Dendritic cell treated with granulocyte-macrophage colony-stimulating factor and Interleukin-4, amounts not matched to agents 40 ng/mL and 50 ng/mL, for 4 days (primary cell): ENCODE measurements around the gene ANTKMT.

Experiments used
- H3K27ac Mint-ChIP-seq: one replicate; pipeline ENCODE4 v1.8.0; 2022; ENCODE audit warnings: mild to moderate bottlenecking, mixed read lengths
- H3K27me3 Mint-ChIP-seq: one replicate; pipeline ENCODE4 v1.8.0; 2022; ENCODE audit warnings: mild to moderate bottlenecking, mixed read lengths
- H3K36me3 Mint-ChIP-seq: one replicate; pipeline ENCODE4 v1.8.0; 2022; ENCODE audit warnings: low read depth, mixed read lengths
- H3K4me1 Mint-ChIP-seq: one replicate; pipeline ENCODE4 v1.8.0; 2022; ENCODE audit warnings: low read depth, mixed read lengths
- H3K4me3 Mint-ChIP-seq: one replicate; pipeline ENCODE4 v1.8.0; 2022; ENCODE audit warnings: mild to moderate bottlenecking, moderate library complexity, mixed read lengths
- H3K9me3 Mint-ChIP-seq: one replicate; pipeline ENCODE4 v1.8.0; 2022; ENCODE audit warnings: mixed read lengths
- intact Hi-C: fragments of 100-400 bp; cut with micrococcal nuclease; formaldehyde crosslinking; loops from one replicate; pipeline ENCODE4 v1.15.0; 2022

Gene ANTKMT

DNA sequence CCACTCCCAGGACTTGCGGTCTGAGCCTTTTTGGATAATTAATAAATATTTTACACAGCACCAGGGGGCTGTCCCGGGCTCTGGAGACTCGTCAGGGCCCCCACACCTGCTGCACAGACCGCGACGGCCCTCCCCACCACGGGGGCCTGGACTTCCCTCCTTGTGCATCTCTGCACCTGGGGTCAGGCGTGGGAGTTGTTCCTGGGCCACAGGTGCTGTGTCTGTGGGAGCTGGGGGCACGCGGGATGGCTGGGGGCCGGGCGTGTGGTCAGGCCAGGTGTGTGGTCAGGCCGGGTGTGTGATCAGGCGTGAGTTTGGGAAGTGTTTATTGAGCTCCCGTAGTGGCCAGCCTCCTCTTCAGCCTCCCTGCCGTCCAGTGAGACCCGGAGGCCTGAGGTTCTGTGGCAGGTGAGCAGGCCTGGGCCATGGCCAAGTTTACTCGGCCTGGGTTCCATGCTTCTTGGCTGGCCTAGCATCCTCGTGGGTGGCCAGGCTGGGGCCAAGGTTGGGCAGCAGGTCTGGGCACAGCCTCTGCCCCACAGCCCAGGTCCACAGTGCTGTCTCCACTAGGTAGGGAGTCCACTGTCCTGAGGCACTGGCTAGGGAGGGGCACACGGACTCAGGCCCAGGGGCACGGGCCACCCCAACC is 42.6 kb upstream of the ANTKMT start:
- Mint-ChIP-seq H3K36me3 (peaks cover 43% of the 10 kb centered on the region), H3K4me1 (peaks cover 51% of the 10 kb centered on the region), H3K27me3 (peaks cover 38% of the 10 kb centered on the region), H3K4me3 (no peak overlapping the region), H3K27ac (no peak overlapping the region), H3K9me3 (no peaks in the 10 kb centered on the region)
- intact Hi-C loops: no loop called here

DNA sequence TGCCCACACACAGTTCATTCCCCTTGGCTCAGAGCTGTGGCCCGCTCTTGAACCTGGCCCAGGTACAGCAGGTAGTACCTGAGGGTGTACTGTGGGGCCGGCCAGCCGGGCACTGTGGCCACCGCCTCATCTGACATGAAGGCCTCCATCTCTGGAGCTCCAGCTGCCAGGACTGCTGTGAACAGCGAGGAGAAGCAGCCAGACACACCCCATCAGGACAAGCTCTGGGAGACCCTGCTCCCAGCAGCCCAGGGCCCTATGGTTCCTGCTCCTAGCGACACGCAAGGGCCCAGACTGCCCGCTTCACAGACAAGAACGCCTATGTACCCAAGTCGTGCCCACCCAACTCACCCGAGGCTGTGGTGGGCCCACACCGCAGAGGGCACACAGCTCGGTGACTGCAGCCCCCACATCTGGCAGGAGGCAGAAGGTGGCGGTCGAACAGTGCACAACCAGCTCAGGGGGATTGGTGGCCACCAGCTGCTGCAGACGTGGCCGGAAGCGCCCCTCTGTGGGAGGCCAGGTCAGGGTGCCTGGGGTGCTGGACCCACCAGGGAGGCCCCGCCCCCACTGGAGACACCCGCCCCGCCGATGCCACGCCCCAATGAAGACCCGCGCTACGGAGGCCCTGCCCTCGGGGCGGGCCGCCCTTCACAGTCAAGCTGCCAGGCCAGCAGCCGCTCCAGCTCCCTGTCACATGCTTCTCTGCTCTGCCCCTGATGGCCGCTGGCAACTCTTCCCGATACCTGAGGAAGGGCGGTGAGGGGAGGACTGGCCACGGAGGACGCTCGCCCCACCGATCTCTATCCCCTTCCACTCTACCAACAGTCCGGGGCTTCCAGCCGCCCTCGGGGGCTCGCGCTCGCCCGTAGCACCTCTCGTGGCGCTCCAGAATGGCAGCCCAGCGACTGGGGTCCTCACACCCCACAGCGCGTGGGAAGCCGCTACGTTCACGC is 41.8 kb upstream of the ANTKMT start:
- Mint-ChIP-seq H3K4me1 (peaks cover 56% of the 10 kb centered on the region), H3K36me3 (peaks cover 43% of the 10 kb centered on the region), H3K9me3 (no peaks in the 10 kb centered on the region), H3K4me3 (peak overlapping the region; percentile 81), H3K27me3 (peaks cover 37% of the 10 kb centered on the region), H3K27ac (peak overlapping the region; percentile 88)
- intact Hi-C loops: no loop called here

DNA sequence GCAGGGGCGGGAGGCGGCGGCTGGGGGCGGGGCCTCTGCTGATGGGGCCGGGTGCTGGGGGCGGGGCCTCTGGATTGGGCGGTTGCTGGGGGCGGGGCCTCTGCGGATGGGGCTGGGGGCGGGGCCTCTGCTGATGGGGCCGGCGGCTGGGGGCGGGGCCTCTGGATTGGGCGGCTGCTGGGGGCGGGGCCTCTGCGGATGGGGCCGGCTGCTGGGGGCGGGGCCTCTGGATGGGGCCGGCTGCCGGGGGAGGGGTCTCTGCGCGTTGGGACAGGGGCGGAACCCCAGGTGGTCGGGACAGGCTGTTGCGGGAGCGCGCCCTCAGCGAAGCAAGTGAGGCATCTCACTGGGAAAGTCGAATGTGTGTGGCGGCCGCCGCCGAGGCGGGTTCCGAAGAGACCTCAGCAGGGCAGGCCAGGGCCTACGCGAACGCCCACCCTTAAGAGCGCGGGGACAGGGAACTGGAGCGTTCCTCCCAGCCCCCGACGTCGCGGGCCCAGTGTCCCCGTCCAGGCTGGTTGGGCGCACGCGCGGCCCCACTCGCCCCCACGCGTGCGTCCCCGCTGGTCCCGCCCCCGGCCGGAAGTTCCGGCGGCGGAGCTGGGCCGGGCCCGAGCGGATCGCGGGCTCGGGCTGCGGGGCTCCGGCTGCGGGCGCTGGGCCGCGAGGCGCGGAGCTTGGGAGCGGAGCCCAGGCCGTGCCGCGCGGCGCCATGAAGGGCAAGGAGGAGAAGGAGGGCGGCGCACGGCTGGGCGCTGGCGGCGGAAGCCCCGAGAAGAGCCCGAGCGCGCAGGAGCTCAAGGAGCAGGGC is 40.9 kb upstream of the ANTKMT start, which contains the start of gene STUB1:
Gene STUB1, plus strand, starts transcription at position 597 of the 811 bp plus-strand sequence. Its CDS starts 116 bp downstream, at position 713.
- H3K27ac Mint-ChIP-seq: peak within 1 kb of the TSS; percentile 88
- H3K9me3 Mint-ChIP-seq: no peaks in the 10 kb centered on the region
- intact Hi-C loops: no loop called here
- H3K4me3 Mint-ChIP-seq: peak within 1 kb of the TSS; percentile 84
- peaks cover 57% of the 10 kb centered on the region for H3K4me1 Mint-ChIP-seq
- peaks cover 43% of the 10 kb centered on the region for H3K36me3 Mint-ChIP-seq
- peaks cover 31% of the 10 kb centered on the region for H3K27me3 Mint-ChIP-seq

DNA sequence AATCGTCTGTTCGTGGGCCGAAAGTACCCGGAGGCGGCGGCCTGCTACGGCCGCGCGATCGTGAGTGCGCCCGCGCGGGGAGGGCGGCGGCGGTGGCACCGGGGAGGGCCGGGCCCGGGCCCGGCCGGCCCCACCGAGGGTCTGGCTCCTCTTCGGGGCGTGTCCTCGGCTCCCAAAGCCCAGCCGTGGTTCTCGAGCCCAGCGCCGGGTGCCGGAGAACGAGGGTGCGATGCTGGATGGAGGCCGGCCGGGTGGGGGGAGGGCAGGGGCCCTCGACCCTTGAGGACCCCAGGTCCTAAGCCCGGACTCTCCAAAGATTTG is 40.4 kb upstream of the ANTKMT start:
- Mint-ChIP-seq H3K4me1 (peaks cover 59% of the 10 kb centered on the region), H3K36me3 (peaks cover 48% of the 10 kb centered on the region), H3K27ac (peak overlapping the region; percentile 88), H3K4me3 (peak overlapping the region; percentile 84), H3K9me3 (no peaks in the 10 kb centered on the region), H3K27me3 (peaks cover 26% of the 10 kb centered on the region)
- intact Hi-C loops: no loop called here

DNA sequence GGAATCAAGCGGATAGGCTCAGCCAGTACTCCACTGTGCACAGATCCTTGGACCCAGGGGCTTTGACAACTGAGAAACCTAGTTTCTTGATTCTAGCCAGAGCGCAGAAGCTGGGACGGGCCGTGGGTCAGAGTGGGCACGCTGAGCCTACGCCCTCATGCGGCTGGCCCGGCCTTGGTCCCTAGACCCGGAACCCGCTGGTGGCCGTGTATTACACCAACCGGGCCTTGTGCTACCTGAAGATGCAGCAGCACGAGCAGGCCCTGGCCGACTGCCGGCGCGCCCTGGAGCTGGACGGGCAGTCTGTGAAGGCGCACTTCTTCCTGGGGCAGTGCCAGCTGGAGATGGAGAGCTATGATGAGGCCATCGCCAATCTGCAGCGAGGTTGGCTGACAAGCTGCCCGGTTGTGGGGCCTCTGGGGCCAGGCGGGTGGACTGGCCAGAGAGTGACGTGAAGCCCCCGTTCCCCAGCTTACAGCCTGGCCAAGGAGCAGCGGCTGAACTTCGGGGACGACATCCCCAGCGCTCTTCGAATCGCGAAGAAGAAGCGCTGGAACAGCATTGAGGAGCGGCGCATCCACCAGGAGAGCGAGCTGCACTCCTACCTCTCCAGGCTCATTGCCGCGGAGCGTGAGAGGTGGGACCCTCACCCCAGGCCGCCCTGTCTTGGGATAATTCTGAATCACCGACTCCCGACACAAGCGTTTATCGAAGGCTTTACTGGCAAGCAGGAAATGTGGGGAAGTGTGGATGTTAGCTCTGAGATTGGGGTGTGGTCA is 39.8 kb upstream of the ANTKMT start:
- peaks cover 21% of the 10 kb centered on the region for H3K27me3 Mint-ChIP-seq
- peak overlapping the region; percentile 88 for H3K27ac Mint-ChIP-seq
- no peaks in the 10 kb centered on the region for H3K9me3 Mint-ChIP-seq
- peak overlapping the region; percentile 84 for H3K4me3 Mint-ChIP-seq
- peaks cover 64% of the 10 kb centered on the region for H3K4me1 Mint-ChIP-seq
- H3K36me3 Mint-ChIP-seq: peaks cover 54% of the 10 kb centered on the region
- intact Hi-C loops: no loop called here

DNA sequence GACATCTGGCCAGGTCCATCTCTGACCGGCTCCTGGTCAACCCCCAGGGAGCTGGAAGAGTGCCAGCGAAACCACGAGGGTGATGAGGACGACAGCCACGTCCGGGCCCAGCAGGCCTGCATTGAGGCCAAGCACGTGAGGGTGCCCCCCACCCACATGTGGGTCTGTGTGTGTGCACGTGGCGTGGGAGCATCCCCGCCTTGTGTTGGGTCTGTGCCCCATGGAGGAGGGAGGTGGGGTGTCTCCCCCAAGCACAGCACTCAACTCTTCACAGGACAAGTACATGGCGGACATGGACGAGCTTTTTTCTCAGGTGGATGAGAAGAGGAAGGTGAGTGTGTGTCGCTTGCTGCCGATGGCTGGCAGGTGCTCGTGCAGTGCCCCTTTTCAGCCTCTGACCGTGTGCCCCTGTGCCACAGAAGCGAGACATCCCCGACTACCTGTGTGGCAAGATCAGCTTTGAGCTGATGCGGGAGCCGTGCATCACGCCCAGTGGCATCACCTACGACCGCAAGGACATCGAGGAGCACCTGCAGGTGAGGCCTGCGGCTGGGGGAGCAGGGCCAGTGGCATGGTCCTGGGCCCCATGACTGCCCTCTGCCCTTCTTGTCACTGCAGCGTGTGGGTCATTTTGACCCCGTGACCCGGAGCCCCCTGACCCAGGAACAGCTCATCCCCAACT is 39.1 kb upstream of the ANTKMT start:
- peak overlapping the region; percentile 88 for H3K27ac Mint-ChIP-seq
- peaks cover 70% of the 10 kb centered on the region for H3K4me1 Mint-ChIP-seq
- H3K9me3 Mint-ChIP-seq: no peaks in the 10 kb centered on the region
- intact Hi-C loops: no loop called here
- peaks cover 61% of the 10 kb centered on the region for H3K36me3 Mint-ChIP-seq
- peak overlapping the region; percentile 84 for H3K4me3 Mint-ChIP-seq
- H3K27me3 Mint-ChIP-seq: peaks cover 13% of the 10 kb centered on the region

DNA sequence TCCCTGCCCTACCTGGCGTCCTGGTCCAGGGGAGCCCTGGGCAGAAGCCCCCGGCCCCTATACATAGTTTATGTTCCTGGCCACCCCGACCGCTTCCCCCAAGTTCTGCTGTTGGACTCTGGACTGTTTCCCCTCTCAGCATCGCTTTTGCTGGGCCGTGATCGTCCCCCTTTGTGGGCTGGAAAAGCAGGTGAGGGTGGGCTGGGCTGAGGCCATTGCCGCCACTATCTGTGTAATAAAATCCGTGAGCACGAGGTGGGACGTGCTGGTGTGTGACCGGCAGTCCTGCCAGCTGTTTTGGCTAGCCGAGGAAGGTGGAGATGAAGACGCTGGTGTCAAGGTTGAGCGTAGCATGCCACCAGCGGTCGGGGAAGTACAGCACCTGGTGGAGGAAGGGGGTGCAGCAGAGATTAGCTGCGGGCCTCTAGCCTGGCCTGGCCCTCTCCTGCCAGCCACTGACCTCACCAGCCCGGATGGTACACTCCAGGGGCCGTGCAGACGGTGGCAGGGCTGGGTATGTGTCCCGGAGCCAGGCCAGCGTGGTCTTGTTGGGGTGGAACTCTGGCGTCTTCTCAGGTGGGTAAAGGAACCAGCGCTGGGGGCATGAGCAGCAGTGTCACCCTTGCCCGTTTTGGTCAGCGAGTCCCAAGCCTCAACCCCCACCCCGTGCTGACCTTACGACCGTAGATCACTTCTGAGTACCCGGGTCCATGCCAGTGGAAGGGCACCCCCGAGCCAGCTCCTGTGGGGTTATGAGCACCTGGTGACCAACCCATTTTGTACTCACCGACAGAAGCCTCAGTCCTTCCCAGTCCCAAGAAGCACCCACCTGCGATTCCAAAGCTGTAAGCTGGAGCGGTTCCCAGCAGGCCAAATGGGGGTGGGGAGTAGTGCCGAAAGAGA is 38.2 kb upstream of the ANTKMT start:
- no peaks in the 10 kb centered on the region for H3K9me3 Mint-ChIP-seq
- H3K4me1 Mint-ChIP-seq: peaks cover 70% of the 10 kb centered on the region
- peaks cover 70% of the 10 kb centered on the region for H3K36me3 Mint-ChIP-seq
- H3K27me3 Mint-ChIP-seq: peaks cover 6% of the 10 kb centered on the region
- peak overlapping the region; percentile 79 for H3K4me3 Mint-ChIP-seq
- intact Hi-C loops: no loop called here
- H3K27ac Mint-ChIP-seq: peak overlapping the region; percentile 87

DNA sequence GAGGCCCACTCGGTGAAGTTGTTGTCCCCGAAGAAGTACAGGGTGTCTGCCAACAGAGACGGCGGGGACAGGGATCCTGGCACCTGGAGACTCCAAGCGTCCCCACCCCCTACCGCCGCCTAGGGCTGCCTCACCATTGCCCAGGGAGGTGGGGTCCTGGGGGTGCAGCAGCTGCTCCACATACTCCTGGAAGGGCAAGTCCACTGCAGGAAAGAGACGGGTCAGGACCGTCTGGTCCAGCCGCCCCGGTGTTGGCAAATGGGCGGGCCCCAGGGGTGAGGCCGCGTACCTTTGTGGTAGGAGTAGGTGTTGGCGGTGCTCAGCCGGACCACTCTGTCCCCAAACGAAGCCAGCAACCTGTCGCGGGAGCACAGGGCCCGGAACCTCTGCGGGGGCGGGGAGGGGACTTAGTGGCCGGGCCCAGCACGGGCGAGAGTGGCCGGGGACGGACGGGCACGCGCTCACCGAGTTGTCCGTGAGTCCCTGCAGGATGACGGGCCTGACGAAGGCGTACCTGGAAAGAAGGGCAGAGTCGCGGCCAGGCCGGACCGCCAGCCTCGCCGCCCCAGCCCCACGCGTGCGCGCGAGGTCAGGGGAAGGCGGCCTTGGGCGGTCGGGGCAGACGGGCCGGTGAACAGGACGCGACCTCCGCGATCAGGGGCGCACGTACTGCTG is 37.4 kb upstream of the ANTKMT start:
- peaks cover 71% of the 10 kb centered on the region for H3K4me1 Mint-ChIP-seq
- no peaks in the 10 kb centered on the region for H3K9me3 Mint-ChIP-seq
- H3K27ac Mint-ChIP-seq: peak overlapping the region; percentile 87
- peaks cover 71% of the 10 kb centered on the region for H3K36me3 Mint-ChIP-seq
- intact Hi-C loops: no loop called here
- H3K27me3 Mint-ChIP-seq: no peaks in the 10 kb centered on the region
- peak overlapping the region; percentile 79 for H3K4me3 Mint-ChIP-seq

DNA sequence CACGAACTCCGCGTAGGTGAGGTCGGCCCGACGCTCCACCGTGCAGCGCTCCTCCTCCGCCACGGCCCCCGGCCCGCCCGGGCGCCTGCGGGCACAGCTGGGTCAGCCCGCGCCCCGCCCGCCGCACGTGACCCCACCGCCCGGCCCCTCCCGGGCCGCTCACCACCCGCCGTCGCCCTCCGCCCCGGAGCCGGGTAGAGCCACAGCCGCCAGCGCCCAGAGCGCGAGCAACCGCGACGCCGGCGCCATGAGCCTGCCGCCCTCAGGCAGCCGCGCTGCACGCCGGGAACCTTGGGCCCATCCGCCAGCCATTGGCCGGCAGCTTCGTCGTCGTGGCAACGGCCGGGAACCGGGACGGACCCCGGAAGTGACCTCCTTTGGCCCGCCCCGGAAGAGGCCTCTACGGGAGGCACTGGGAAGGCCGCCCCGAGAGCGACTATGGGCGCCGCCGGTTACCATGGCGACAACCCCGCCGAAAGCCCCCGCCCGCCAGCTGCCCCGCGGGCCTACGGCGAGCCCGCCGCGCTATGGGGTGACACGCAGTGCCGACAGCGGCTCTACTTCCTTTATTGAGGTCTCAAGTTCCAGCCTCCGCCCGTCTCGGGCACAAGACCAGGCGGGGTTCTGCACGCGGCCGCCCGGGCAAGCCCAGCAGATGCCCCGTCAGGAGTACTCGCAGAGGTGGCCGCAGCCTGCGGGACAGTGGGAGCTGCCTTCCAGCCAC is 36.7 kb upstream of the ANTKMT start, which contains the start of gene JMJD8:
Gene JMJD8, minus strand, starts transcription at position 264 of the 724 bp plus-strand sequence. Its CDS starts 15 bp downstream, at position 249.
- intact Hi-C loops: no loop called here
- Mint-ChIP-seq H3K4me1 (peaks cover 72% of the 10 kb centered on the region), H3K27me3 (no peaks in the 10 kb centered on the region), H3K36me3 (peaks cover 71% of the 10 kb centered on the region), H3K9me3 (no peaks in the 10 kb centered on the region), H3K27ac (peak within 1 kb of the TSS; percentile 87), H3K4me3 (peak within 1 kb of the TSS; percentile 84)

DNA sequence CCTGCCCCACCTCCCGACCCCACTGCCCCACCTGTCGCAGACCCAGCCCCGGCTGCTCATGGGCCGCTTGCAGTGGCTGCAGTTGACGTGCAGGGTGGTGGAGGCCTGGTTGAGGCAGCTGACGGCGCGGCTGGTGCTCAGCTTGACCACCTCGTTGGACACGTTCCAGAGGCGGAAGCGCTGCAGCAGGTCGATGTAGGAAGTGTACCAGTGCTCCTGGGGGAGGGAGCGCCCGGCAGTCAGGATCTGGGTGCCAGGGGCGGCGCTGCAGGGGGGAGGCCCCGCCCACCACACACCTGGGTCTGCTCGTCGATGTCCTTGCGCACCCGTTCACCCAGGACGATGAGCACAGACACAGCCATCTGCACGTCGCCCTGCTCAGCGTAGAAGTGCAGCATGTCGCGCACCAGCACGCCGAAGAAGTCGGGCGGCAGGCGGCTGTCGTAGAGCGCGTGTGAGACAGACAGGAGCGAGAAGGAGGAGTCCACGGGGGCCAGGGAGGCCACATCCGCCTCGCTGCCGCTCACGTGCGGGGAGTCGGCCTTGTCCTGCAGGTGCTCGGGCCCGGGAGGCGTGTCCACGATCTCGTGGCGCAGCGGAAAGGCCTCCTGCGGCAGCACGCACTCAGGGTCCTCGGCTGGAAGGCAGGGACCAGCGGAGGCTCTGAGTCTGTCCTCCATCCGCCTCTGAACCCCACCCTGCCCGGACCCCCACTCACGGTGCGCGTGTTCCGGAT is 35.8 kb upstream of the ANTKMT start:
- intact Hi-C loops: no loop called here
- peaks cover 77% of the 10 kb centered on the region for H3K36me3 Mint-ChIP-seq
- no peaks in the 10 kb centered on the region for H3K27me3 Mint-ChIP-seq
- H3K27ac Mint-ChIP-seq: peak overlapping the region; percentile 87
- no peaks in the 10 kb centered on the region for H3K9me3 Mint-ChIP-seq
- no peak overlapping the region for H3K4me3 Mint-ChIP-seq
- H3K4me1 Mint-ChIP-seq: peaks cover 75% of the 10 kb centered on the region

DNA sequence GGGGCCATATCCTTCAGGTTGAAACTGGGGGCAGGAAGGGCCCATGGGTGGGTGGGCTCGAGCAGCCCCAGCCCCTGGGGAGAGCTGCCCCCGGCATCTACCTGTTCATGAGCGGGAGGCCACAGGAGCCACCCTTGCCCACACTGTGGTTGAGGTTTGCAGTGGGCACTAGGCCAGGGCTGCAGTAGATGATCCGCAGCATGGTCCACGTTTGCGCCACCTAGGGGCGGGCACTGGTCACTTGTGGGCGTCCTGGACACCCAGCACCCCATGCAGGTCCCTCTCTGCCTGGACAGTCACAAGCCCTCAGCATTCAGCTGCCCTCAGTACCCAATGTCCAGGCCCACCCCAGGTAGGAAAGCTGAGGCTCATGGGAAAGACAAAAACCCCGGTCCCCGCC is 35.0 kb upstream of the ANTKMT start:
- Mint-ChIP-seq H3K36me3 (peaks cover 76% of the 10 kb centered on the region), H3K9me3 (no peaks in the 10 kb centered on the region), H3K4me3 (peak overlapping the region; percentile 17), H3K27ac (peak overlapping the region; percentile 87), H3K4me1 (peaks cover 76% of the 10 kb centered on the region), H3K27me3 (peaks cover 4% of the 10 kb centered on the region)
- intact Hi-C loops: no loop called here
